Stimulated activated CD8-positive, alpha-beta memory T cell treated with anti-CD3 and anti-CD28 coated beads, Interleukin-4, amount 100 ng/mL, for 48 hours (primary cell): ENCODE measurements around the gene KLHL9.
"Not testable (repeated sequence)": the region's sequence is repeated elsewhere in the genome, so short reads cannot be mapped to it uniquely, and the experiment has no call there.

ENCODE experiments used
- DNase-seq: peaks from one replicate; pipeline ENCODE4 v3.0.0-alpha.2; 2020

Gene KLHL9

GRCh38 chr9:21334701-21335632 is at the start of gene KLHL9:
Gene KLHL9 (minus strand): TSS chr9:21335404. CDS start chr9:21334859, 545 bp downstream.
- peak; percentile 90 for DNase-seq

- DNase-seq = no peak
Measured at GRCh38 chr9:21383627-21384026, 48.4 kb upstream of the KLHL9 start.

- no peak for DNase-seq
Measured at GRCh38 chr9:21381448-21382339, 46.5 kb upstream of the KLHL9 start.

GRCh38 chr9:21371467-21371866 is 36.3 kb upstream of the KLHL9 start:
- not testable (repeated sequence) for DNase-seq

- DNase-seq = no peak
Measured at GRCh38 chr9:21367957-21368356, 32.8 kb upstream of the KLHL9 start, which contains the start of gene IFNA13. Gene IFNA13 (minus strand): TSS chr9:21368057. CDS start chr9:21368010, 47 bp downstream.

- DNase-seq = not testable (repeated sequence)
Measured at GRCh38 chr9:21367169-21367568, 32.0 kb upstream of the KLHL9 start.

GRCh38 chr9:21362287-21362686 is 27.1 kb upstream of the KLHL9 start:
- DNase-seq = no peak

GRCh38 chr9:21357479-21358460 is 22.6 kb upstream of the KLHL9 start:
- DNase-seq = no peak

GRCh38 chr9:21350787-21351186 is 15.6 kb upstream of the KLHL9 start, which contains the start of gene IFNA6:
Gene IFNA6 (minus strand): TSS chr9:21350887. CDS start chr9:21350887, 0 bp downstream.
- no peak for DNase-seq

GRCh38 chr9:21348430-21348970 is 13.3 kb upstream of the KLHL9 start:
- DNase-seq = no peak

- DNase-seq = no peak
Measured at GRCh38 chr9:21340735-21341134, 5.5 kb upstream of the KLHL9 start.

GRCh38 chr9:21336457-21336856 is 1.3 kb upstream of the KLHL9 start:
- DNase-seq = no peak

- no peak for DNase-seq
Measured at GRCh38 chr9:21333226-21333625, 2.0 kb downstream of the KLHL9 start.

- DNase-seq = no peak
Measured at GRCh38 chr9:21331676-21332402, 3.4 kb downstream of the KLHL9 start.

GRCh38 chr9:21326526-21327139 is 8.6 kb downstream of the KLHL9 start:
- no peak for DNase-seq

- no peak for DNase-seq
Measured at GRCh38 chr9:21324047-21324446, 11.2 kb downstream of the KLHL9 start.

- DNase-seq = no peak
Measured at GRCh38 chr9:21322911-21323461, 12.2 kb downstream of the KLHL9 start.

- DNase-seq = no peak
Measured at GRCh38 chr9:21320465-21320864, 14.7 kb downstream of the KLHL9 start.

GRCh38 chr9:21317956-21318923 is 17.0 kb downstream of the KLHL9 start:
- peak; percentile 37 for DNase-seq
